HepG2 (cell line): ENCODE data around the gene RNF213. TPM values are rescaled to one million over a fixed set of nuclear protein-coding genes. Genes with fewer than 3 reads are reported as not detected.

Experiments used
- EZH2 ChIP-seq: conservative IDR thresholded peaks from 2 replicates; pipeline ENCODE4 v1.6.1; 2012; ENCODE audit warnings: mild to moderate bottlenecking, low read depth, low read length, moderate library complexity
- GTF3A ChIP-seq: sonication (generic); formaldehyde crosslinking; conservative IDR thresholded peaks from 2 replicates; pipeline ENCODE4 v1.4.0; 2020; ENCODE audit warnings: mild to moderate bottlenecking, missing genetic modification reagents
- HNRNPH1 ChIP-seq: fragments of 200-400 bp; formaldehyde crosslinking; optimal IDR thresholded peaks from 2 replicates; pipeline ENCODE3; 2017; ENCODE audit warnings: mild to moderate bottlenecking, low read depth, low read length
- KDM6A ChIP-seq: IDR thresholded peaks from 2 replicates; pipeline ENCODE4 v1.6.1; 2016; ENCODE audit warnings: low read depth
- MED13 ChIP-seq: sonication (generic); formaldehyde crosslinking; IDR thresholded peaks from 2 replicates; pipeline ENCODE4 v1.5.0; 2020; ENCODE audit warnings: missing genetic modification reagents
- PRDM4 ChIP-seq: sonication (generic); formaldehyde crosslinking; IDR thresholded peaks from 2 replicates; pipeline ENCODE4 v1.9.0; 2021; ENCODE audit warnings: missing genetic modification reagents, borderline replicate concordance
- SP2 ChIP-seq: sonication (generic); formaldehyde crosslinking; IDR thresholded peaks from 2 replicates; pipeline ENCODE4 v1.5.1; 2020; ENCODE audit warnings: mild to moderate bottlenecking, missing genetic modification reagents
- ZBTB43 ChIP-seq: sonication (generic); formaldehyde crosslinking; conservative IDR thresholded peaks from 2 replicates; pipeline ENCODE4 v1.4.0; 2020; ENCODE audit warnings: missing genetic modification reagents
- ZBTB7A ChIP-seq: sonication (generic); formaldehyde crosslinking; IDR thresholded peaks from 2 replicates; pipeline ENCODE4 v1.8.0; 2022; ENCODE audit warnings: mild to moderate bottlenecking, missing genetic modification reagents
- ZFP37 ChIP-seq: sonication (generic); formaldehyde crosslinking; IDR thresholded peaks from 2 replicates; pipeline ENCODE4 v1.4.0; 2020; ENCODE audit warnings: missing genetic modification reagents, borderline replicate concordance
- ZMYM4 ChIP-seq: sonication (generic); formaldehyde crosslinking; IDR thresholded peaks from 2 replicates; pipeline ENCODE4 v1.8.1; 2023; ENCODE audit warnings: mild to moderate bottlenecking, missing genetic modification reagents
- ZNF501 ChIP-seq: sonication (generic); formaldehyde crosslinking; IDR thresholded peaks from 2 replicates; pipeline ENCODE4 v1.5.1; 2020; ENCODE audit warnings: mild to moderate bottlenecking, moderate library complexity, missing genetic modification reagents
- ZNF800 ChIP-seq: sonication (generic); formaldehyde crosslinking; IDR thresholded peaks from 2 replicates; pipeline ENCODE4 v1.4.0; 2020; ENCODE audit warnings: missing genetic modification reagents
- ZSCAN9 ChIP-seq: IDR thresholded peaks from 2 replicates; pipeline ENCODE4 v1.6.1; 2016; ENCODE audit warnings: borderline replicate concordance
- polyA plus RNA-seq, 8 experiments: library from polyadenylated mRNA; depleted of rRNA in 3 of 8; stranded (reverse) in 7 of 8; unstranded in 1 of 8; fragments of >200 nt; fragmentation: Illumina TruSeq in 4 of 8; extraction: Trizol in 4 of 8; gene quantifications; 2 replicates each; pipeline versions ENCODE4 v1.2.1 to v1.2.3, GENCODE V29; 2011 to 2016; ENCODE audit warnings: low read depth in 4 of 8, missing spikeins in 1 of 8, mixed read lengths in 1 of 8; ENCODE audit not compliant: insufficient read depth in 1 of 8
- total RNA-seq, 5 experiments: library from RNA; depleted of rRNA; stranded (reverse); fragments of >200 nt; fragmentation: Illumina TruSeq; extraction: Trizol; gene quantifications; 2 replicates each; pipeline ENCODE4 v1.2.3, GENCODE V29; 2016; ENCODE audit warnings: low read depth in 1 of 5
- TF ChIP-seq, protein P1 (sequence below): sonication (generic); formaldehyde crosslinking; IDR thresholded peaks from 2 replicates; pipeline ENCODE4 v1.8.0; 2023; ENCODE audit warnings: mild to moderate bottlenecking, missing genetic modification reagents
- TF ChIP-seq, protein P2 (sequence below): IDR thresholded peaks from 2 replicates; pipeline ENCODE4 v1.6.1; 2016; ENCODE audit warnings: control low read depth
- TF ChIP-seq, protein P3 (sequence below): sonication (generic); formaldehyde crosslinking; IDR thresholded peaks from 2 replicates; pipeline ENCODE4 v1.8.0; 2022; ENCODE audit warnings: mild to moderate bottlenecking, missing genetic modification reagents; ENCODE audit not compliant: insufficient replicate concordance

Gene RNF213
- total and polyA plus RNA-seq, 2 of the 13 experiments (the other 11 are each of a cell fraction or from before 2014, with no cell fraction given) = 38.6 to 38.7 TPM

DNA sequence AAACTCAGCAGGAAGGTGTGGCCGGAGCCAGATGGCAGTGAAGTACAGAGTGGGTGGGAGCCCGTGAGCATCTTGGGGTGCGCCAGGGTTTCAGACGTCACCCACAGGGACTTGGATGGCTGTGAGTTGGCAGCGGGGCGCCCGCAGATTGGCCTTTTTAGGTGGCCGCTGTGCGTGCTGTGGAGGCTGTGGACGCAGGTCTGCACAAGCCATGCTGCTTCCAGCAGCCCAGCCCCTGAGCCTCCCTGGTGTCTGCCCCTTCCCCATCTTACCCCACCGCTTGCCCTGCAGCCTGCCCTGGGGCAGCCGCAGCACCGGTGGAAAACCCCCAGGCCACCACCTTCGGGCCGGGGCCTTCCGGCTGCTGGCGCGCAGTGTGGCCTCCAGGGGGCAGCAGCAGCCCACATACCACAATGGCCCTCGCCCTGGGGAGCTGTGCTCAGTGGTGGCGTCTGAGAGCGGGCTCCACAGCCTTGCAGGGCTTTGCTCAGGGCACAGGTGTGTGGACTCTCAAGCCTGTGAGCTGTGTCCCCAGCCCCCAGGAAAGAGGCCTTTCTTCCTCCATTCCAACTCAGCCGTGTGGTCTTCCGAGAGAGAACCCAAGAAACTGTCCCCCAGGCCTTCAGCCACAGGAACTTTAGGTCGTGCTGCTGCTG is 166.1 kb downstream of the RNF213 start (continued):
- TF ChIP-seq, protein P1, sequence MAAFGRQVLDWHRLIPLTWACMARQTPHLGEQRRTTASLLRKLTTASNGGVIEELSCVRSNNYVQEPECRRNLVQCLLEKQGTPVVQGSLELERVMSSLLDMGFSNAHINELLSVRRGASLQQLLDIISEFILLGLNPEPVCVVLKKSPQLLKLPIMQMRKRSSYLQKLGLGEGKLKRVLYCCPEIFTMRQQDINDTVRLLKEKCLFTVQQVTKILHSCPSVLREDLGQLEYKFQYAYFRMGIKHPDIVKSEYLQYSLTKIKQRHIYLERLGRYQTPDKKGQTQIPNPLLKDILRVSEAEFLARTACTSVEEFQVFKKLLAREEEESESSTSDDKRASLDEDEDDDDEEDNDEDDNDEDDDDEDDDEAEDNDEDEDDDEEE (CRISPR knock-in tag) = no peak
- peak; percentile 81 for TF ChIP-seq ZNF501 (CRISPR knock-in tag)
- no peak for TF ChIP-seq ZBTB43 (CRISPR knock-in tag)
- no peak for TF ChIP-seq KDM6A
- no peak for TF ChIP-seq EZH2
- TF ChIP-seq PRDM4 (CRISPR knock-in tag) = no peak
- no peak for TF ChIP-seq HNRNPH1
- 0 out of 2 replicates have a peak, but pooled peaks have one; percentile 63 for TF ChIP-seq MED13 (CRISPR knock-in tag)
- no peak for TF ChIP-seq ZMYM4 (CRISPR knock-in tag)
- TF ChIP-seq SP2 (CRISPR knock-in tag) = 0 out of 2 replicates have a peak, but pooled peaks have one; percentile 14
- no peak for TF ChIP-seq GTF3A (CRISPR knock-in tag)
- TF ChIP-seq, protein P2, sequence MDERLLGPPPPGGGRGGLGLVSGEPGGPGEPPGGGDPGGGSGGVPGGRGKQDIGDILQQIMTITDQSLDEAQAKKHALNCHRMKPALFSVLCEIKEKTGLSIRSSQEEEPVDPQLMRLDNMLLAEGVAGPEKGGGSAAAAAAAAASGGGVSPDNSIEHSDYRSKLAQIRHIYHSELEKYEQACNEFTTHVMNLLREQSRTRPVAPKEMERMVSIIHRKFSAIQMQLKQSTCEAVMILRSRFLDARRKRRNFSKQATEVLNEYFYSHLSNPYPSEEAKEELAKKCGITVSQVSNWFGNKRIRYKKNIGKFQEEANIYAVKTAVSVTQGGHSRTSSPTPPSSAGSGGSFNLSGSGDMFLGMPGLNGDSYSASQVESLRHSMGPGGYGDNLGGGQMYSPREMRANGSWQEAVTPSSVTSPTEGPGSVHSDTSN = no peak
- peak; percentile 73; the same call in 1 of the 2 replicates for TF ChIP-seq ZSCAN9 (CRISPR knock-in tag)
- TF ChIP-seq, protein P3, sequence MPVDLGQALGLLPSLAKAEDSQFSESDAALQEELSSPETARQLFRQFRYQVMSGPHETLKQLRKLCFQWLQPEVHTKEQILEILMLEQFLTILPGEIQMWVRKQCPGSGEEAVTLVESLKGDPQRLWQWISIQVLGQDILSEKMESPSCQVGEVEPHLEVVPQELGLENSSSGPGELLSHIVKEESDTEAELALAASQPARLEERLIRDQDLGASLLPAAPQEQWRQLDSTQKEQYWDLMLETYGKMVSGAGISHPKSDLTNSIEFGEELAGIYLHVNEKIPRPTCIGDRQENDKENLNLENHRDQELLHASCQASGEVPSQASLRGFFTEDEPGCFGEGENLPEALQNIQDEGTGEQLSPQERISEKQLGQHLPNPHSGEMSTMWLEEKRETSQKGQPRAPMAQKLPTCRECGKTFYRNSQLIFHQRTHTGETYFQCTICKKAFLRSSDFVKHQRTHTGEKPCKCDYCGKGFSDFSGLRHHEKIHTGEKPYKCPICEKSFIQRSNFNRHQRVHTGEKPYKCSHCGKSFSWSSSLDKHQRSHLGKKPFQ (CRISPR knock-in tag) = no peak
- no peak for TF ChIP-seq ZNF800 (CRISPR knock-in tag)
- TF ChIP-seq ZBTB7A (CRISPR knock-in tag) = no peak
- no peak for TF ChIP-seq ZFP37 (CRISPR knock-in tag)
